ENCODE data around the gene ANGPTL1.

ANGPTL1 gene
- 0 reads per million in 4 experiments for total RNA-seq

- DNase-seq = no peak
Observed at GRCh38 chr1:178870944-178871343, at the start of gene ANGPTL1. TSS of gene ANGPTL1 (minus strand) at chr1:178871077. CDS start at chr1:178865776, 5,301 bp downstream.

GRCh38 chr1:178919581-178919980 is 48.7 kb upstream of the ANGPTL1 start:
- no peak for DNase-seq

- no peak for DNase-seq
Observed at GRCh38 chr1:178918955-178919354, 48.1 kb upstream of the ANGPTL1 start.

- no peak for DNase-seq
Observed at GRCh38 chr1:178918308-178918707, 47.4 kb upstream of the ANGPTL1 start.

GRCh38 chr1:178916448-178917174 is 45.7 kb upstream of the ANGPTL1 start:
- no peak for DNase-seq

- DNase-seq = no peak
Observed at GRCh38 chr1:178912597-178912996, 41.7 kb upstream of the ANGPTL1 start.

- no peak for DNase-seq
Observed at GRCh38 chr1:178910023-178910422, 39.1 kb upstream of the ANGPTL1 start.

- DNase-seq = no peak
Observed at GRCh38 chr1:178908358-178908757, 37.5 kb upstream of the ANGPTL1 start.

GRCh38 chr1:178901482-178902125 is 30.7 kb upstream of the ANGPTL1 start:
- DNase-seq = no peak

GRCh38 chr1:178899402-178899801 is 28.5 kb upstream of the ANGPTL1 start:
- DNase-seq = no peak

- no peak for DNase-seq
Observed at GRCh38 chr1:178898401-178898800, 27.5 kb upstream of the ANGPTL1 start.

GRCh38 chr1:178895928-178896327 is 25.1 kb upstream of the ANGPTL1 start:
- DNase-seq = no peak

GRCh38 chr1:178886551-178886950 is 15.7 kb upstream of the ANGPTL1 start:
- DNase-seq = no peak

- no peak for DNase-seq
Observed at GRCh38 chr1:178885869-178886268, 15.0 kb upstream of the ANGPTL1 start.

- DNase-seq = no peak
Observed at GRCh38 chr1:178881950-178882349, 11.1 kb upstream of the ANGPTL1 start.

GRCh38 chr1:178877896-178878295 is 7.0 kb upstream of the ANGPTL1 start:
- DNase-seq = no peak

GRCh38 chr1:178875936-178876335 is 5.1 kb upstream of the ANGPTL1 start:
- no peak for DNase-seq

- no peak for DNase-seq
Observed at GRCh38 chr1:178874966-178875365, 4.1 kb upstream of the ANGPTL1 start.

GRCh38 chr1:178871551-178872320 is 859 bp upstream of the ANGPTL1 start:
- no peak for DNase-seq

GRCh38 chr1:178870221-178870620 is 656 bp downstream of the ANGPTL1 start:
- no peak for DNase-seq

- DNase-seq = no peak
Observed at GRCh38 chr1:178869119-178869697, 1.7 kb downstream of the ANGPTL1 start.

- no peak for DNase-seq
Observed at GRCh38 chr1:178868706-178869105, 2.2 kb downstream of the ANGPTL1 start.

- no peak for DNase-seq
Observed at GRCh38 chr1:178867670-178868069, 3.2 kb downstream of the ANGPTL1 start.
